HG02588 (cell line): ENCODE data around the gene DPEP1.
"Not testable (repeated sequence)": the region's sequence is repeated elsewhere in the genome, so short reads cannot be mapped to it uniquely, and the experiment has no call there.

Source experiments
- ATAC-seq: cut with Tn5 transposase; IDR thresholded peaks from one replicate; pipeline ENCODE4 v1.9.1; 2021; ENCODE audit warnings: mild to moderate bottlenecking, moderate library complexity; ENCODE audit not compliant: unreplicated experiment

The DPEP1 gene

DNA sequence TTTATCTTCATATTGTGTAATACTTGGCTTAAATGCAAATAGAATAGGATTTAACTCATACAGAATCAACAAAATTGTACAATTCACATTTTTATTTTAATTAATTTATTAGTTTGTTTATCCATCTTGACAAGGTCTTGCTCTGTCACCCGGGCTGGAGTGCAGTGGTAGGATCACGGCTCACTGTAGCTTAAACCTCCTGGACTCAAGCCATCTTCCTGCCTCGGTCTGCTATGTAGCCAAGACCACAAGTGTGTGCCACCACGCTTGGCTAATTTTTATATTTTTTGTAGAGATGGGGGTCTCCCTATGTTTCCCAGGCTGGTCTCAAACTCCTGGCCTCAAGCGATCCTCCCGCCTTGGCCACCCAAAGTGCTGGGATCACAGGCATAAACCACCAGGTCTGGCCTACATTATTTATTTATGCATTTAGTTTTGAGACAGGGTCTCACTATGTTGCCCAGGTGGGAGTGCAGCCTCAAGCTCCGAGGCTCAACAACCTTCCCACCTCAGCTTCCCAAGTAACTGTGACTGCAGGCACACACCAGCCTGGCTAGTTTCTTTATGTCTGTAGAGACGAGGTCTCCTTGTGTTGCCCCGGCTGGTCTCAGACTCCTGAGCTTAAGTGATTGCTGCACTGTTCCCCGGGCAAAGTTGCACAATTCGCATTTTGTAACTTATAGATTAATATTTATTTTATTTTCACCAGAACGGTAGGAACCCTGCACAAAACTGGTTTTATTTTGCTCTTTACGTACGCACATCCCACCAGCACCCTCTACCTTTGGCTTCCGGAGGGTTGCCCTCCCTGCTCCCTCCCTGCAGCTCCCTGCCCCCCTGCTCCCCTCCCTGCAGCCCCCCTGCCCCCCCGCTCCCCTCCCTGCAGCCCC is 4.9 kb downstream of the DPEP1 start:
- ATAC-seq, result no peak

DNA sequence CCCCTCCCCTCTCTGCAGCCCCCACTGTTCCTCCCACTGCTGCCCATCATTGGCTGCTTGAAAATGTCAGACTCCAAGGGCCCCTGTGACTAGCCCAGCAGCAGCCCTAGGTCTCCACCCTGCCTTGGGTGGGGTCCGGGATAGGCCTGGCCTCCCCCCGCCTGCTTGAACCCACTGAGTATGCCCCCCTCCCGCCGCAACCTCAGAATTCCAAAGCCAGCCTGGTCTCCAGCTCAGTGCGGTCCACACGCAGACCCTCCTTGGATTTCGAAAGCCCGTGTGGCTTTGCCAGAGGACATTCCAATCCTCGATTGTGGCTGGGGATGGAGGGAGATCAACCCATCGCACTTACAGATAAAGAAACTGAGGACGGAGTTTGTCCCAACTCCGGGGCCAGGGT is 6.4 kb downstream of the DPEP1 start:
- ATAC-seq, result no peak

DNA sequence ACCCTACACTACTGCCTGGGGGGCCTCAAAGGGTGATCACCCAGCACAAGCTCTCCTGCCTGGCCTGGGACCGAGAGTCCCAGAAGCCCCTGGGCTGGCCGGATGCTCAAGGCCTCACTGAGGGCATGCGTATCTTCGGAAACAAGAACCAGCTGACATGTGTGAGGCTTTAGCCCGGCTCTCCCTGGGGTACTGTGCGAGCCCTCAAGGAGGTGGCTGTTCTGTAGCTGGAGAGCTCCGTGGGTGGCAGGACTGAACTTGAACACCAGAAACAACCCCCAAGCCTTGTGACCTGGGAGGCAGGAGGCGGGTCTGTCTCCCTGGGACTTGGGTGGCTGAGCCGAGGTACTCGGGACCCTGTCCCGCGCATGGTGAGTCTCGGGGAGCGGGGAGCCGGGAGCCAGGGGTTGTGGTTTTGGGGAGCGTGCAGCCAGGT is 7.0 kb downstream of the DPEP1 start:
- ATAC-seq, result no peak

DNA sequence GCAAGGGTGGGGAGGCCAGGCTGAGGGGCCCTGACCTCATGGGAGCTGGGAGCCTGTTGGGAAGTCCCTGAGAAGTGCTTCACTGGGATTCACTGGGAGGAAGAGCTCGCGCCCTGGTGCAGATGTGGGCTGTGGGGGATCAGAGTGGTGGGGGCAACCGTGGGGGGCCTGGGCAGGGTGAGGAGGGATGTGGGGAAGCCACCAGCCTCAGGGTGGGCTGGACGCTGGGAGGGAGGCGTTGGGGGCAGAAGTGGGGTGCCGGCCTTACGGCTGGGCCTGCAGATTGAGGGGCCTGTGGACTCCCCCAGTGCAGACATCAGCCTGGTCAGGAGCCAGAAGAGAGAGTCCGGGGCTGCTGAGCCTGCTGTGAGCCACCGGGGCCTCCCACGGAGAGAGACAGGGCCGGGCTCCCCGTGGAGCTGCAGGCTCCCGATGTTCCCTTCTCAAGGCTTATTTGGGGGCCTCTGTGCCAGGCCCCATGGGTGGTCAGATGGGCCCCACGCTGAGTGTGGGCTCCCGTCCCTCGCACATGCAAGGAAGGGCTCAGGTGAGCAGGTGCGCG is 7.8 kb downstream of the DPEP1 start:
- ATAC-seq, result no peak

DNA sequence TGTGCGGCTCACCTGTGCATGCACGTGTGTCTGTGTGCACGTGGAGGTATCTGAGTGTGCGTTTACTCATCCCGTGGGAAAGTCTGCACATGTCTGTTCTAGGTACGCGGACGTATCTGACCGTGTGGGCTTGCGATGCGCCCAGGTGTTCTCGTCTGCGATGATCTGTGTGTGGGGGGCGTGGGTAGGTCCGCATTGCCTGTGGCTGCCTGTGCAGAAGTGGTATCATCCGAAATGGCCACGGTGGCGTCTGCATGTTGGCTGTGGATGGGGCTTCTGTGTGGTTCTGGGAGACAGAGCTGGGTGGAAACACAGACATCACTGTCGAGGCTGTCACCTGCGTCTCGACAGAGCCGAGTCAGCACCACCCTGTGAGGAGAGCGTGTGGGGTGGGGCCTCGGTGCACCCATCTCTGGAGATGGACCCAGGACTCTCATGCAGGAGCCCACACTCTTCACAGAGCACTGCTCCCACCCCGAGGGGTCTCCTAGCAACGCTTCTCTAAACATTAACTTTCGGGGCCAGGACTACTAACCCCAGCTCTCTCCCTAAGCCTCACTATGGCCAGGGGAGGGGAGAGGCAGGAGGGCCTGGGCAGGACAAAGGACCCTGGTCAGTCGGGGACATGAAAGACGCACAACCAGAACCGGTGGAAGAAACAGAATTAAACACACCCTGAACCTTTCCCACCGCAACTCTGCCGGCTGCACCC is 8.4 kb downstream of the DPEP1 start:
- ATAC-seq, result no peak

DNA sequence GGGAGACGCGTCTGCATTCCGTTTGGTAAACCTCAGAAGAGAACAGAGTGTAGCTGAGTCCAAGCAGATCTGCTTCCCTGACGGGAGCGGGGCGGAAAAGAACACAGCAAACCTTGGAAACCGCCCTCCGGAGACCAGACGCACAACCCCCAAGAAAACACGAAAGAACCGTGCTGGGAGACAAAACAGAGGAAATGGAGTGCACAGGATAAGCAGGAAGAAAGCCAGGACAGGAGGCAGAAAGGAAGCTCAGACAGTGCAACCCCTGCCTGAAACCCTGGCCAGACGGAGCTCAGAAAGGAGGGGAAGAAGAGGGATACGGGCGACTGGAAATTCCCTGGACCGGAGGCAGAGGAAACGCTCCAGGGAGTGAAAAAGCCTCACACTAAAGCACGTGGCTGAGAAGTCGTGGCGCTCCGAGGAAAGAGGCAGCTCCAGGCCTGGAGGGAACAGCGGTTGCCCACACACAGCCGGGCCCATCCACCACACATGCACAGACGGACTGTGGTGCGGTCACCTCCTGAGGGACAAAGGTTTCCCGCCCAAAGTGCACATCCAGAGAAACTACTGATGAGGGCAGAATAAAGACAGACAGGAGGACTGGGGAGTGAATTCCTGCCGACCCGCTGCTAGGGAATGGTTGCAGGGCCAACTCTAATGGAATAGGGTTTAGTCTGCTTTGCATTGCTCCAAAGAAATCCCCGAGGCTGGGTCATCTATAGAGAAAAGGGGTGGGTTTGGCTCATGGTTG is 10.2 kb downstream of the DPEP1 start:
- ATAC-seq, result no peak

DNA sequence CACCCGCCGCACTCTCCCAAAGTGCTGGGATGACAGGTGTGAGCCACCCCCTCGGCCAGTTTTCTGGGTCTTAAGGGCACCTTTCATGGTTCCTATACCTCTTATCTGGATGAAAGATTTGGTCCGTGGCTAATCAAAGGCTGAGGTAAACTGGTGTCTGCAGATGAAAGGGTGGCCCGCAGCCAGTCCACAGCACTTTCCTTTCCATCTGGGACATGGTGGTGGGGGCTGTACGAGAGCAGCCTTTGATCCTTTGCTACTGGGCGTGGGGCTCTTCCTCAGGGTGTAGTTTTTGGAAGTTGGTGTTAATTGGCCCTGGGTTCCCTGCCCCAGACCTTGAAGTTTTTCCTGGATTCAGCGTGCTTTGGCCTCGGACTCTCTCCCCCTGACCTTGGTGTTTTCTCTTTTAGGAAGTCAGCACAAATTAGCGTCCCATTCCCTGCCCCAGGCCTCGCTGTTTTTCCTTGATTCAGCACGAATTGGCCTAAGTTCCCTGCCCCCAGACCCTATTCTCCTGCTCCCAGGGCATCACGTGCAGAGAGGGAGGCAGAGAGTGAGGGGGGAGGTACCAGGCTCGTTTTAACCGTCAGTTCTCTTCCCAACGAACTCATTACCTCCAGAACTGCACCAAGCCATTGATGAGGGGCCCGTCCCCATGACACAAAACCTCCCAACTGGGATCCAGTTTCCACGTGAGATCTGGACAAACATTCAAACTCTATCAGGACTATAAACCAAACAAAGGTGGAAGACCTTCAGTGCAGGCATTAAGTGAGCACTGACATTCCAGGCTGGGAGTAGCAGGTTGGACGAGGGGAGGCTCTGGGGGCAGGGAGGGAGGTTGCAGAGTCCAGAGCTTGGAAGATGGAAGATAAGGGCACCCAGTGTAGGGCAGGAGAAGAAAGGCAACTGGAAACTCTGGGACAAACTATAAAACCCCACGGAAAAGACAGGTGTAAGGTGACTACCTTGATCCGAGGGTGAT is 11.6 kb downstream of the DPEP1 start:
- no peak for ATAC-seq

DNA sequence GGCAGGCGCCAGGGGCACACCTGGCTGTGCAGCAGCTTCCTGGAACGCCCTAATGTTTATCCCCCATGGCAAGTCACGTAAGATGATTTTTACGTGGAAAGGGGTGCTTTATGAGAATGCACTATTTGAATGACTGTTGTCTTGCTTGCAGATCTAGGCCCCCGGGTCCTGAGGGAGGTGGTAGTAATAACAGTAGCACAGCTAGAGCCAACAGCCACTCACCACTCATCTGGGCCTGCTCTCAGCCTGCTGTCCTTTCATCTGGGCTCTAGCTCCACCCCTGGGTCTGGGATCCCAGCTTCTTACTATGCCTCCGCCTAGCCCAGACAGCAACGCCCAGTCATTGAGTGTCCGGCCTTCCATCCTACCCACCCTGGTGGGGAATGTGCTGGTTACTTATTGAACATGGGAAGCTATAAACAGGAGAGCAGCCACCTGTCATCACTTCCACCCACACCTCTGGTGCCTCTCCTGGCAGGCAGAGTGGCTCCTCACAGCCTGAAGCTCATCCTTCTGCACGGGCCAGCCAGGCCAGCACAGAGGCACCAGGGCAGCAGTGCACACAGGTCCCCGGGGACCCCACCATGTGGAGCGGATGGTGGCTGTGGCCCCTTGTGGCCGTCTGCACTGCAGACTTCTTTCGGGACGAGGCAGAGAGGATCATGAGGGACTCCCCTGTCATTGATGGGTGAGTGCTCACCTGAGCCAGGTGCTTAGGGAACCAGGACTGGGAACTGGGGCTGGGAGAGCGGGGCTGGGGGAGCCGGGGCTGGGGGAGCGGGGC is 16.6 kb downstream of the DPEP1 start:
- no peak for ATAC-seq

DNA sequence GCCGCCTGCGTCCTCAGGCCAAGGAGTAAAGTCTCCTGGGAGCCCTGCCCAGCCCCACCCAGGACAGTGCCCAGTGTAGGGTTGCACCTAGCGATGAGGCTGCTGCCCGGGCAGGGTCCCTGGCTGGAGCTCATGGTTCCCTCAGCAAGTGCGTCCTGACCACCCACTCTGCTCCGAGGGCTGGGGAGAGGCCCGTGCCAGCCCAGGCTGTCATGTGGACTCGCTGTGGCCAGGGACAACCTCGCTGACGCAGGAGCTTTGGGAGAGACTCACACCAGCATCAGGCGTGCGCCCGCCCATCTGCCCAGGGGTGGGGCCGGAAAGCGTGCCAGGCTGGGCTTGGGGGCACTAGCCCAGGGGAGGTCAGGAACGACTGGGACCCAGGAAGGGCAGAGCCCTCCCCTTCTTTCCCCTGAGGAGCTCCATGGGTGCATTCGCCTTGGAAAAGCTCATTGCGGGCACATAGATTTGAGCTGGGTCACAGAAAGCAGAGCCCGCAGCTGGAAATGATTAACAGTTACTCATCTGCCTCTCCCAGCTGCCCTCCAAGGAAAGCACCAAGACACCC is 19.7 kb downstream of the DPEP1 start:
- no peak for ATAC-seq

DNA sequence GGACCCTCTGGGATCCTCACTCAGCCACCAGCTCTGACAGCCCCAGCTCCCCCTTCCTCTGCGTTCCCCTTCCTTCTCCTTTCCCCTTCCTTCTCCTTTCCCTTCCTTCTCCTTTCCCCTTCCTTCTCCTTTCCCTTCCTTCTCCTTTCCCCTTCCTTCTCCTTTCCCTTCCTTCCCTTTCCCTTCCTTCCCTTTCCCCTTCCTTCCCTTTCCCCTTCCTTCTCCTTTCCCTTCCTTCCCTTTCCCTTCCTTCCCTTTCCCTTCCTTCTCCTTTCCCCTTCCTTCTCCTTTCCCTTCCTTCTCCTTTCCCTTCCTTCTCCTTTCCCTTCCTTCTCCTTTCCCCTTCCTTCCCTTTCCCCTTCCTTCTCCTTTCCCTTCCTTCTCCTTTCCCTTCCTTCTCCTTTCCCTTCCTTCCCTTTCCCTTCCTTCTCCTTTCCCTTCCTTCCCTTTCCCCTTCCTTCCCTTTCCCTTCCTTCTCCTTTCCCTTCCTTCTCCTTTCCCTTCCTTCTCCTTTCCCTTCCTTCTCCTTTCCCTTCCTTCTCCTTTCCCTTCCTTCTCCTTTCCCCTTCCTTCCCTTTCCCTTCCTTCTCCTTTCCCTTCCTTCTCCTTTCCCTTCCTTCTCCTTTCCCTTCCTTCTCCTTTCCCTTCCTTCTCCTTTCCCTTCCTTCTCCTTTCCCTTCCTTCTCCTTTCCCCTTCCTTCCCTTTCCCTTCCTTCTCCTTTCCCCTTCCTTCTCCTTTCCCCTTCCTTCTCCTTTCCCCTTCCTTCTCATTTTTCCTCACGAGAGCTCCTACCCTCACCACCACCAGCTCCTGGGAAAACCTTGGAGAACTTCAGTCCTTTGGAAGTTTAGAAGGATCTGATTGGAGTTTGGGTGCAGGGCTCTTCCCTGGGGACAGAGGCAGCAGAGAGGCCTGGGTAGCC is 21.3 kb downstream of the DPEP1 start:
- not testable (repeated sequence) for ATAC-seq

DNA sequence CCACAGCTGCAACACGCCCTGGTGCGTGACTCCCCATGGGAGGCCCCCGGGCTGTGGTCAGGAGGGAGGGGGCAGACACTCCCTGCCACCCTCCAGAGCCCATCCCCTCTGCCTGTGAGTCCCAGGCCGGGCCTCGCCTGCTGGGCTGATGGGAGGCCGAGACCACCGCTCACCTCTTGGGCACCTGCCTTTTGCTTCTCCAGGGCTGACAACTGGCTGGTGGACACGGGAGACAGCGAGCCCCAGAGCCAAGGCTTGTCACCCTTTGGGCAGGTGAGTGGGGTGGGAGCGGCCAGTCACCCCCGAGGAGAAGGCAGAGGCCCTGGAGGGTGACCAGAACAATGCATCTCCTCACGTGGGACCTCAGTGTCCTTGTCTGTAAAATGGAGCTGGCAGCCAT is 23.2 kb downstream of the DPEP1 start:
- no peak for ATAC-seq

DNA sequence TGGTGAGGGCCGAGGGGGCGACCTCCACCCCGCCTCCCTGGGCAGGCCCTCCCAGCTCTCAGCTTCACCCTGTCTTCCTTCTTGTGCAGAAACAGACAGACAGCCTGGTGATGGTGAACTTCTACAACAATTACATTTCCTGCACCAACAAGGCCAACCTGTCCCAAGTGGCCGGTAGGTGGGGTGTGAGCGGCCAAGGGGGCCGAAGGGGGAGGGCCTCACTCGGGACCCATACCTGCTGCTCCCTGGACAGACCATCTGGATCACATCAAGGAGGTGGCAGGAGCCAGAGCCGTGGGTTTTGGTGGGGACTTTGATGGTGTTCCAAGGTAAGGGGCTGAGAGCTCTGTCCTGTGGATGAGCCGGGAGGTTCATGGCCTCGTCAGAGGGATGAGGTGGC is 23.9 kb downstream of the DPEP1 start:
- ATAC-seq, result no peak

DNA sequence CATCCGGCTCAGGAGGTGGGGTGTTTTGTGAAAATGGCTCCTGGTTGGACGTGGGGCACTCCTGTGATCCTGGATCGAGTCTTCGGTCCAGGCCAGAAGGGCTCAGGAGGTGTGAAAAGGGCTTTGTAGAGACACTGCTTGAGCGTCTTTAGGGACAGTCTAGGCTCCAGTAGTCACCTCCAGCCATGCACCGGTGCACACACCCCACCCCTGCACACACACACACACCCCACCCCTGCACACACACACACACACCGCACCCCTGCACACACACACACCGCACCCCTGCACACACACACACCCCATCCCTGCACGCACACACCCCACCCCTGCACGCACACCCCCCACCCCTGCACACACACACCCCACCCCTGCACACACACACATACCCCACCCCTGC is 25.0 kb downstream of the DPEP1 start:
- ATAC-seq, result no peak

DNA sequence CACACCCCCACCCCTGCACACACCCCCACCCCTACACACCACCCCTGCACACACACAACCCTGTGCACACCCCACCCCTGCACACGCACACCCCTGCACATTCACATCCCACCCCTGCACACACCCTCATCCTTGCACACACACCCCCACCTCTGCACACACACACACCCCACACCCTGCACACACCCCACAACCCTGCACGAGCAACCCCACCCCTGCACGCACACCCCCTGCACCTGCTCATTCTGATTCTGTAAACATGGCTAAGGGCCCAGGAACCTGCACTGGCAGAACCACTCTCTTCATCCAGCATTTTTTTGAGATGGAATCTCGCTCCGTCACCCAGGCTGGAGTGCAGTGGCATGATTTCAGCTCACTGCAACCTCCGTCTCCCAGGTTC is 25.9 kb downstream of the DPEP1 start:
- ATAC-seq, result no peak

DNA sequence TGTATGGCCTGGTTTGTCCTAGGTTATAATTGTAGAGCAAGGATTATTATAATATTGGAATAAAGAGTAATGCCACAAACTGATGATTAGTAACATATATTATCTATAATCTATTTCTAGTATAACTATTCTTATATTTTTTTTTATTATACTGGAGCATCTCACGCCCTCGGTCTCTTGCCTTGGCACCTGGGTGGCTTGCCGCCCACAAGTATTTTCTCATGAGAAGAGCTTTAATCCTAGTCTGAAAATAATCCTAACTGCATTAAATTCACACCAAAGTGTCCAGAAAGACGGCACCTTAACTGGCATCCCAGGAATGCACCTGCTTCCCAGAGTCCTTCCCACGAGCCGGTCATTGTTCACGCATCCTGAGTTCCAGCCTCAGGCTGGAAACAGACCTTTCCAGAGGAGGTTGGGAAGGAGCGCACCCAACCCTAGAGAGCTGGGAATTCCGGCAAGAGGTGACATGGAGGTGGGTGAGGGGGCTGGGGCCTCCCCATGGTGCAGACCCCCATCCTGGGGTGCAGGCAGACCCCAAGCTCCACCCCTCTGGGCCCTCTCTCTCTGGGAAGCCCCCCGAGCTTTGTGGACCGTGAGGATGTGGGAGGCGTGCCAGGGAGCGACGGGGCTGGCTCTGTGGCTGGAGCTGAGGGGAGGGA is 28.1 kb downstream of the DPEP1 start:
- no peak for ATAC-seq

DNA sequence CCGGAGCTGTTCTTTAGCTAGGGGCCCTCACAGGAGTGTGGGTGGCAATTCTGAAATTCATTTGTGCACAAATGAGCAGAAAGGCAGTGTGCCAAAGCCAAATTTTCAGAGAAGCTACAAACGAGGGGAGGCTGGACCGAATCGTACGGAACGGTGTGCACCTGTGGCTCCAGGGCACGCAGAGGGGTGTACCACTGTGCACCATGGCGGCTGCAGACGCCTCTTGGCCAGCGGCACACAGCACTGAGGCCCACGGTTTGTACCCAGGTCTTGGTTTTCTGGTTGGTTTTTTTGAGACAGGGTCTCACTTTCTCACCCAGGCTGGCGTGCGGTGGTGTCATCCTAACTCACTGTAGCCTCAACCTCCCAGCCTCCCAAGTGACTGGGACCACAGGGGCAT is 29.1 kb downstream of the DPEP1 start:
- no peak for ATAC-seq

DNA sequence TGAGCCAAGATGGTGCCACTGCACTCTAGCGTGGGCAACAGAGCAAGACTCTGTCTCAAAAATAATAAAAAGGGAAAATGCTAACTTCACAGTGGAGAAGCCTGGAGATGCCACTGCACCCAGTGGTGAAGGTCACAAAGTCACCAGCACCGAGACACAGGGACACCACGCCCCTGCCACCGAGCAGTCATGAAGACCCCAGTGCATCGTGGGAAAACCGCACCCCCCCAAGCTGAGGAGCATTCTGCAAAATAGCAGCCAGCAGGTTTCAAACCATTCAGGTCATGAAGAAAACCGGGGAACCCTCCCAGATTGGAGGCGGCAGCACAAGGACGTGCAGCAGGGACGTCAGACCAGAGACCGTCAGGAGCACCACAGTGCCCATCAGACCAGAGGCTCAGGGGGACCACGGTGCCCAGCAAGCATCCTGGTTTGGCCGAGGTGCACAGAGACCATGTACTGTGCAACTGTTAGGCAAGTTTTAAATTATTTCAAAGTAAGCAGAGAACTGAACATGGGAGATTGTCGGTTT is 30.4 kb downstream of the DPEP1 start:
- no peak for ATAC-seq
